Measurements from ENCODE around the gene TRPM5.

DNA sequence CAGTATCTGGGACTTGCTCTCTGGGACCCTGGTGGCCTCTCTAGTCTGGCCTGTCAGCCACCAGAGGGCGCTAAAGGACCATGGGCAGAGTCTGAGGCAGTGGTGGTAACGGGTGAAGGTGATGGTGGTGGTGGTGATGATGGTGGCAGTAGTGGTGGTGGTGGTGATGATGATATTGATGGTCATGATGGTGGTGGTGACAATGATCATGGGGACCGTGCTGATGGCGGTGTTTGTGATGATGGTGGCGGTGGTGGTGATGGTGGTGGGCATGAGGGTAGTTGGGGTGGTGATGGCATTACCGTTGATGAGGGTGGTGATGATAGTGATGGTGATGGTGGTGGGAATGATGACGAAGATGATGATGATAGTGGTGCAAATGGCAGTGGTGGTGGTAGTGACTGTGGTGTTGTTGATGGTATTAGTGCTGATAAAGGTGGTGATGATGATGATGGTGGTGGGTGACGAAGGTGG is 16.0 kb downstream of the TRPM5 start:
- no peak for TF ChIP-seq POLR2A (IDR thresholded peaks at IDR 0.05)
- TF ChIP-seq, protein P1, sequence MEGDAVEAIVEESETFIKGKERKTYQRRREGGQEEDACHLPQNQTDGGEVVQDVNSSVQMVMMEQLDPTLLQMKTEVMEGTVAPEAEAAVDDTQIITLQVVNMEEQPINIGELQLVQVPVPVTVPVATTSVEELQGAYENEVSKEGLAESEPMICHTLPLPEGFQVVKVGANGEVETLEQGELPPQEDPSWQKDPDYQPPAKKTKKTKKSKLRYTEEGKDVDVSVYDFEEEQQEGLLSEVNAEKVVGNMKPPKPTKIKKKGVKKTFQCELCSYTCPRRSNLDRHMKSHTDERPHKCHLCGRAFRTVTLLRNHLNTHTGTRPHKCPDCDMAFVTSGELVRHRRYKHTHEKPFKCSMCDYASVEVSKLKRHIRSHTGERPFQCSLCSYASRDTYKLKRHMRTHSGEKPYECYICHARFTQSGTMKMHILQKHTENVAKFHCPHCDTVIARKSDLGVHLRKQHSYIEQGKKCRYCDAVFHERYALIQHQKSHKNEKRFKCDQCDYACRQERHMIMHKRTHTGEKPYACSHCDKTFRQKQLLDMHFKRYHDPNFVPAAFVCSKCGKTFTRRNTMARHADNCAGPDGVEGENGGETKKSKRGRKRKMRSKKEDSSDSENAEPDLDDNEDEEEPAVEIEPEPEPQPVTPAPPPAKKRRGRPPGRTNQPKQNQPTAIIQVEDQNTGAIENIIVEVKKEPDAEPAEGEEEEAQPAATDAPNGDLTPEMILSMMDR (IDR thresholded peaks at IDR 0.05 in 4 of 5, conservative IDR thresholded peaks at IDR 0.05 in 1 of 5): peak; percentile 66 to 88 (median 77)

Data from gastrocnemius medialis (tissue), 4 donors.